GM12875 (cell line): ENCODE measurements around the gene SLC11A1.

ENCODE experiments used
- H3K4me3 ChIP-seq: one replicate; pipeline ENCODE4 v1.5.1; 2011; ENCODE audit warnings: low read depth, low read length, control low read depth
- TF ChIP-seq, protein P1 (sequence below): IDR thresholded peaks from 2 replicates; pipeline ENCODE4 v1.5.1; 2011; ENCODE audit warnings: low read depth, mild to moderate bottlenecking, control low read depth, inconsistent platforms, low read length, moderate library complexity, borderline replicate concordance; ENCODE audit not compliant: insufficient read depth

SLC11A1 gene

GRCh38 chr2:218366621-218367414, 15.3 kb upstream of the SLC11A1 start:
- peak overlapping the region; percentile 58 for H3K4me3 ChIP-seq

DNA sequence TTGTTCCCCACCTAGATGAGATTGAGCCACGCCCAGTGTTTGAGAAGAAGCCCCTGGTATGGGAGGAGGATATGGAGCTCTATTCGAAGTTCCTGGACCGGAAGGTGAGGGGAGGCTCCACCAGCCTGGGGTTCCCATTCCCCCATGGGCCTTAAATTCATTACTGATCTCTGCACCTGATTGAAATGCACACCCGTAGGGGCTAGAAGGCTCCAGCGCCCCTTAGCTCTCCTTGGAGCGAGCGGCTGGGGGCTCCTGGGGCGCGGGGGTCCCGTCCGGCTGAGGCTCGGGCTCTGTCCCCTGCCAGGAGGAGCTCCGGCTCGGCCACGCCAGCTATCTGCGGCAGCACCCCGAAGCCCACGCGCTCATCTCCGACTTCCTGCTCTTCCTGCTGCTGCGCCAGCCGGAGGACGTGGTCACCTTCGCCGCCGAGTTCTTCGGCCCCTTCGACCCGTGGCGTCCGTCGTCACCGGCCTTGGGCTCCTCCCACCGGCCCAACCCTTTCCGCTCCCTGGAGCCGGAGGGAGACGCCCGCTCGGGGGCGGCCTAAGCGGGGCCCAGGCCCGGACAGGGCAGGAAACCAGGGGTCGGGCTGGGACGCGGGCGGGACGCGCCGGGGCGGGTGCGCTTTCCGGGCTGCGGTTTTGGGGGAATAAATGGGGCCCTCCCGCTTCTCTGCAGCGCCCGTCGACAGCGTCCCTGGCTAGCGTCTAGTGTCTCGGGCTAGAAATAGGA, 14.5 kb upstream of the SLC11A1 start:
- TF ChIP-seq, protein P1, sequence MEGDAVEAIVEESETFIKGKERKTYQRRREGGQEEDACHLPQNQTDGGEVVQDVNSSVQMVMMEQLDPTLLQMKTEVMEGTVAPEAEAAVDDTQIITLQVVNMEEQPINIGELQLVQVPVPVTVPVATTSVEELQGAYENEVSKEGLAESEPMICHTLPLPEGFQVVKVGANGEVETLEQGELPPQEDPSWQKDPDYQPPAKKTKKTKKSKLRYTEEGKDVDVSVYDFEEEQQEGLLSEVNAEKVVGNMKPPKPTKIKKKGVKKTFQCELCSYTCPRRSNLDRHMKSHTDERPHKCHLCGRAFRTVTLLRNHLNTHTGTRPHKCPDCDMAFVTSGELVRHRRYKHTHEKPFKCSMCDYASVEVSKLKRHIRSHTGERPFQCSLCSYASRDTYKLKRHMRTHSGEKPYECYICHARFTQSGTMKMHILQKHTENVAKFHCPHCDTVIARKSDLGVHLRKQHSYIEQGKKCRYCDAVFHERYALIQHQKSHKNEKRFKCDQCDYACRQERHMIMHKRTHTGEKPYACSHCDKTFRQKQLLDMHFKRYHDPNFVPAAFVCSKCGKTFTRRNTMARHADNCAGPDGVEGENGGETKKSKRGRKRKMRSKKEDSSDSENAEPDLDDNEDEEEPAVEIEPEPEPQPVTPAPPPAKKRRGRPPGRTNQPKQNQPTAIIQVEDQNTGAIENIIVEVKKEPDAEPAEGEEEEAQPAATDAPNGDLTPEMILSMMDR: 0 out of 2 replicates have a peak, but pooled peaks have one; percentile 7
- peak overlapping the region; percentile 58 for H3K4me3 ChIP-seq

More at GRCh38 chr2:218366621-218367414, 15.3 kb upstream of the SLC11A1 start:
- TF ChIP-seq, protein P1: no peak

DNA sequence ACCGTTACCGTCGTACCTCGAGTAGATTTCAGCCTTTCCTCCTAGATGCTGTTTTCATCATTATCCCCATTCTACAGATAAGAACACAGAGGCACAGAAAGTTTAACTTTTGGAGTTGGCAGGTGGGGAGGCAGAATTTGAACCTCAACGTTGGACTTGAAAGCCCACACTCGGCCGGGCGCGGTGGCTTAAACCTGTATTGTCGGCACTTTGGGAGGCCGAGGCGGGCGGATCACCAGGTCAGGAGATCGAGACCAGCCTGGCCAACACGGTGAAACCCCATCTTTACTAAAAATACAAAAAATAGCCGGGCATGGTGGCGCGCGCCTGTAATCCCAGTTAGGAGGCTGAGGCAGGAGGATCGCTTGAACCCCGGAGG, 13.9 kb upstream of the SLC11A1 start:
- TF ChIP-seq, protein P1: no peak
- H3K4me3 ChIP-seq: peak overlapping the region; percentile 58

GRCh38 chr2:218368621-218369153, 13.4 kb upstream of the SLC11A1 start:
- H3K4me3 ChIP-seq: no peak overlapping the region
- TF ChIP-seq, protein P1: no peak

DNA sequence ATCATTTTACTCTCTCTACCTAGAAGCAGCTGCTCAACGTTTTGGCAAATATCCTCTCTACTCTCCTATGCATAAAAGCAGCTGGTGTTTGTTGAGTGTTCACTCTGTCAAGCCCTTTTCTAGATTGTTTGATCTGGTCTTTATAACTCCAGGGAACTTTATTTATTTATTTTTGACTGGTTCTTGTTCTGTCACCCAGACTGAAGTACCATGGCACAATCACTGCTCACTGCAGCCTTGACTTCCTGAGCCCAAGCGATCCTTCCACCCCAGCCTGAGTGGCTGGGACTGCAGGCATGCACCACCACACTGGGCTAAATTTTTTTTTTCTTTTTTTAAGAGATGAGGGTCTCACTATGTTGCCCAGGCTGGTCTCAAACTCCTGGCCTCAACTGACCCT, 12.7 kb upstream of the SLC11A1 start:
- no peak overlapping the region for H3K4me3 ChIP-seq
- TF ChIP-seq, protein P1: no peak

DNA sequence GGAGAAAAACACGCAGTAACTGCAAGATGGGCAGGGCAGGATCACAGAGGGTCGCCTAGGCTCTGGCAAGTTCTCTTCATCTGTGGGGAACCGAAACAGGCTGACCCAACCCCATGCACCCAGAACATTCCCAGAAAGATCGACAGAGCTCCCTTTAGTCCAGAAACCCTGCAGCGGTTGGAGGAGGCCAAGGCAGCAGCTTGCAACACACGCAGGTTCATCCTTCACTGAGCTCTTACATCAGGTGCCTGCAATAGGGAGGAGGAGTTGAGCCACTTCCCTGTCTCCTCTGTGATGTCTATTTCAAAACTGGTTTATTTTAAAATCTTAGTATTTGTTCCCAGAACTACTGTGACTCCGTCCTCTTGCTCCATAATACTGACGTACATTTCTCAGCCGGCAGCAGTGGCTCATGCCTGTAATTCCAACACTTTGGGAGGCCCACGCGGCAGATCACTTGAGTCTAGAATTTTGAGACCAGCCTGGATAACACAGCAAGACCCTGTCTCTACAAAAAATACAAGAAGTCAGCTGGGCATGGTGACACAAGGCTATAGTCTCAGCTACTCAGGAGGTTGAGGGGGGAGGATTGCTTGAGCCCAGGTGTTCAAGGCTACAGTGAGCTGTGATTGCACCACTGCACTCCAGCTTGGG, 11.5 kb upstream of the SLC11A1 start:
- no peak overlapping the region for H3K4me3 ChIP-seq
- TF ChIP-seq, protein P1: no peak

DNA sequence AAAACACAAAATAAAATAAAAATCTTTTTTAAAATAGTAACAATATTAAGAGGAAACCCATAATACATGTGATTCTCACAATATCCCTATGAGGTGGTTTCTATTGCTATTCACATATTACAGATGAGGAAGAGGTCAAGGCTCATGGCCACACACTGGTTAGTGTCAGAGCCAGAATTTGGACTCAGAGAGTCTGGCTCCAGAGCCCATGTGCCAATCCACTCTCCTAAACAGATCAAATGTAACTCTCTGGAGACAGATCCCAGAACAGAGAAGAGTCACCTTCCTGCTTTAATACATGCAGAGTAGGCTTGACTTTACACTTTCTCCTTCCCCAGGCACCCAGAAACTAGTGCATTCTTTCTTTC, 10.1 kb upstream of the SLC11A1 start:
- TF ChIP-seq, protein P1: no peak
- no peak overlapping the region for H3K4me3 ChIP-seq
